LNCaP clone FGC (cell line): Measurements from ENCODE around the gene RGMA.

Source experiments
- DNase-seq: peaks from one replicate; pipeline ENCODE4 v3.0.0-alpha.2; 2011; ENCODE audit warnings: low read depth
- H3K4me3 ChIP-seq: 2 replicates; pipeline ENCODE4 v1.5.1; 2011; ENCODE audit warnings: mild to moderate bottlenecking, low read depth, low read length, control low read depth
- CTCF ChIP-seq: IDR thresholded peaks from 2 replicates; pipeline ENCODE4 v1.5.1; 2012; ENCODE audit warnings: mild to moderate bottlenecking; ENCODE audit not compliant: control insufficient read depth, insufficient read depth; ENCODE audit errors: extremely low read depth

Gene RGMA

GRCh38 chr15:93127286-93127685, 38.3 kb upstream of the RGMA start:
- no peak for TF ChIP-seq CTCF
- DNase-seq: no peak
- H3K4me3 ChIP-seq: no peak overlapping the region

DNA sequence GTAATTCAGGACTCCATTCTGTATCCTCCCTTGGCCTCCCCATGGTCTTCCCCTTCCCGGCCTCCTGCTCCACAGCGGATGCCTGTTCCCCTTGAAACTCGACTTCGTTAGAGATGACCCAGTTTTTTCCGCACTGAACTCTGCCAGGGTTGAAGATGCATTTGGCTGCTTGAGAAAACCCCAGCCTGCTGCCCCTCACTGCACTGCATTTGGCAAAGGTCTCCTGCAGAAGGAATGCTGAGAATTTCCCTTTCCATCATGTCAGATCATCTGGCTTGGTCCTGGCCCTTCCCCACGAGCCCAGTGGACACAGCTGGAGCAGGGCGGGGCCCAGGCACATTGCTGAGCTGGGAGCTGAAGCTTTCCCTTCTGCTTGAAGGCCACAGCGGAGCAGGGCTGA, 37.6 kb upstream of the RGMA start:
- TF ChIP-seq CTCF: no peak
- H3K4me3 ChIP-seq: no peak overlapping the region
- no peak for DNase-seq

GRCh38 chr15:93126148-93126547, 37.1 kb upstream of the RGMA start:
- DNase-seq: no peak
- no peak overlapping the region for H3K4me3 ChIP-seq
- TF ChIP-seq CTCF: no peak

- TF ChIP-seq CTCF: no peak
- DNase-seq: no peak
- no peak overlapping the region for H3K4me3 ChIP-seq
Measured at GRCh38 chr15:93124126-93124525, 35.1 kb upstream of the RGMA start.

DNA sequence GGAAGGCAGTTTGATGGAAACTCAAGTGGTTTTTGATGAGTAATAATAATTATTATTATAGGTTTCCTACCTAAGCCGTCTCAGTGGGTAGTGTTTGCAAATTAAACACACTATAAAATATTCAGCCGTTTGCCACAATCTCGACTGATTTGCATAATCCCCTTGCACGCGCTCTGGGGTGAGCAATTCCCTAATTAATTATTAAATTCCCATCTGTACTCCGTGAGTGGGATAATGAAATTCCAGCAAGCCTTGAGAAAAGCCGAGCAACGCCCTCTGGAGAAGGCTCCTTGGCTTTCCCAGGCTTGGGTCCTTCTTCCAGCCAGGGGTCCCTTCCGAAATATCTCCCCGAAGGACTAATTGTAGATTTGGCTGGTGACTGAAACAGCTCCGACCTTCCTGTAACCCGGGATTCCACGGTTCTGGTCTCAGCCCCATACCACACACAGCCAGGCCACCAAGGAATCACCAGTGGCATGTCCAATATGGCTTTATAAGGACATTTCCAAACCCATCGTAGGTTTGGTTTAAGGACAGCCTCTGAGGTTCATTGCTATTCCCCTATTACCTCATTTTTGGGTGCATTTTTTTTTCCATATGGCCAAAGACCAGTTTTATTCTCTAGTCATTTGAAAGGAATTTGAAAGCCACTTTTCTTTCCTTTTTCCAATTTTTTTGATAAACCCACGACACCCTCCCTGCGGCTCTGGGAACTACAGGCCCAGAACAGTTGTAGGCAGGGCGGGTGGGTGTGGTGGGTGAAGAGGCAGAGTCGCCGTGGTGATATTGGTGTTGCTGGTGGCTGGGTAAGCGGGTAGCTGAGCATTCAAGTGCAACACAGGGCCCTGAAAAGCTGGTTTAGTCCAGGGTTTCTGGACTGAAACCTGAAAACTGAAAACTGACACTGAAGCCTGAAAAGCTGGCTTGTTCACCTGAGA, 33.2 kb upstream of the RGMA start:
- DNase-seq: no peak
- no peak overlapping the region for H3K4me3 ChIP-seq
- TF ChIP-seq CTCF: no peak

- TF ChIP-seq CTCF: no peak
- no peak for DNase-seq
- no peak overlapping the region for H3K4me3 ChIP-seq
Measured at GRCh38 chr15:93121107-93121506, 32.1 kb upstream of the RGMA start.

DNA sequence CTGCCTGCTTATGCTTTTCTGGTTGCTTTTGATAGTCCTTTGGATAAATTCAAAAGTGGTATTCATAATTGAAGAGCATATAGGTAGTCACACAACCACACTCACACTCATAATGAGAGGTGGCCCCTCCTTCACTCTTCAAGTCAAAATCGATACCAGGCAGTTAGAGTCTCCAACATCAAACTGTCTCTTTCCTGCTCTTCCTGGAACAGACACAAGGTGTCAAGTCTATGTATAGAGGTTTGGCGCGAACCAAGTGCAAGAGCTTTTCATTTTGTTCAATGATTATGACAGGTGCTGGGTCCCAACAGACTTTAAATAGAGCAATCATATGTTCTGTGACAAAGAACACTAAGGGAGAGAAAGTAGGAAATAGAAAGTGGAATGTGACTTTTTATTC, 29.9 kb upstream of the RGMA start:
- H3K4me3 ChIP-seq: no peak overlapping the region
- DNase-seq: no peak
- TF ChIP-seq CTCF: no peak
